Mesodermal cell (in vitro differentiated cells): ENCODE measurements around the gene ANKDD1A.

Experiments used
- H3K27ac ChIP-seq: 2 replicates; pipeline ENCODE4 v1.7.0; 2013; ENCODE audit warnings: mild to moderate bottlenecking, low read depth, low read length, moderate library complexity; ENCODE audit not compliant: severe bottlenecking
- H3K36me3 ChIP-seq: 2 replicates; pipeline ENCODE4 v1.7.1; 2013; ENCODE audit warnings: mild to moderate bottlenecking, low read length, moderate library complexity; ENCODE audit not compliant: control insufficient read depth, insufficient read depth
- H3K4me1 ChIP-seq: one replicate; pipeline ENCODE4 v1.7.1; 2013; ENCODE audit warnings: mild to moderate bottlenecking, low read length; ENCODE audit not compliant: insufficient read depth, control insufficient read depth, poor library complexity, severe bottlenecking
- H3K4me3 ChIP-seq: 2 replicates; pipeline ENCODE4 v1.7.0; 2013; ENCODE audit warnings: low read length, control low read depth, mild to moderate bottlenecking; ENCODE audit not compliant: insufficient read depth, poor library complexity, severe bottlenecking; ENCODE audit errors: extremely low read depth
- H3K9me3 ChIP-seq: 2 replicates; pipeline ENCODE4 v1.7.1; 2013; ENCODE audit warnings: mild to moderate bottlenecking, low read length, moderate library complexity; ENCODE audit not compliant: control insufficient read depth
- WGBS, 2 experiments: methylation state at CpG; one replicate each; pipeline ENCODE4 v1.1.5; 2013; ENCODE audit warnings: missing lambda C conversion rate in 2 of 2; ENCODE audit not compliant: insufficient coverage in 2 of 2; 5-methylcytosine and 5-hydroxymethylcytosine counted together

ANKDD1A gene

GRCh38 chr15:64970698-64971097, 59.0 kb downstream of the ANKDD1A start:
- Histone ChIP-seq H3K36me3 (peaks cover 82% of the 10 kb centered on the region), H3K4me3 (no peak overlapping the region), H3K4me1 (no peaks in the 10 kb centered on the region), H3K9me3 (no peaks in the 10 kb centered on the region), H3K27ac (no peak overlapping the region)
- 94 to 96% methylated on average over 3 to 6 of the region's 7 CpGs for WGBS, 2 experiments

- 80% methylated on average over 1 of the region's 5 CpGs; no CpG with 5 or more reads in 1 of the 2 experiments for WGBS, 2 experiments
- Histone ChIP-seq H3K9me3 (no peaks in the 10 kb centered on the region), H3K4me3 (no peak overlapping the region), H3K36me3 (peaks cover 81% of the 10 kb centered on the region), H3K27ac (no peak overlapping the region), H3K4me1 (no peaks in the 10 kb centered on the region)
Measured at GRCh38 chr15:64975390-64975789, 63.7 kb downstream of the ANKDD1A start.

DNA sequence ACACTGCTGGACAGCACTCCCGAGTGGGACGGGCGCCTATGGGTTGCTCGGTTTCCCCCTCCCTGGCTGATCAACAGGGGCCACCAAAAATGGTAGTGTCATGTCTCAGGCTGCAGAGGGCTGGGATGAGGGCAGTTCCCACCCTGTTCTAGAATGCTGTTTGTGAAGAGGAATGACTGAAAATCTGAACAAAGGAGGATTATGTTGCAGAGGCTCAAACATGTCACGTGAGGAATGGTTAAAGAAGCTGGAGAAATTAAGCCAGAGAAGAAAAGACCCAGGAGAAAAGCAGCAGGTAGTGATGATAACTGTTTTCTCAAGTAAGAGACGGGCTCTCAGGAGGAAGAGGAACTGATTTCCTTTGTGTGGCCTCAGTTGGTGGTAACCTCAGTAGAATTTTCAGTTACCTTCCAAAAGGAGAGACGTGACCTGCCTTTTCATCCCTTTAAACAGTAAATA, 67.6 kb downstream of the ANKDD1A start:
- no peak overlapping the region for H3K27ac ChIP-seq
- WGBS, 2 experiments: 55 to 65% methylated on average over 2 to 5 of the region's 7 CpGs
- H3K9me3 ChIP-seq: no peaks in the 10 kb centered on the region
- H3K4me3 ChIP-seq: no peak overlapping the region
- peaks cover 79% of the 10 kb centered on the region for H3K36me3 ChIP-seq
- no peaks in the 10 kb centered on the region for H3K4me1 ChIP-seq

DNA sequence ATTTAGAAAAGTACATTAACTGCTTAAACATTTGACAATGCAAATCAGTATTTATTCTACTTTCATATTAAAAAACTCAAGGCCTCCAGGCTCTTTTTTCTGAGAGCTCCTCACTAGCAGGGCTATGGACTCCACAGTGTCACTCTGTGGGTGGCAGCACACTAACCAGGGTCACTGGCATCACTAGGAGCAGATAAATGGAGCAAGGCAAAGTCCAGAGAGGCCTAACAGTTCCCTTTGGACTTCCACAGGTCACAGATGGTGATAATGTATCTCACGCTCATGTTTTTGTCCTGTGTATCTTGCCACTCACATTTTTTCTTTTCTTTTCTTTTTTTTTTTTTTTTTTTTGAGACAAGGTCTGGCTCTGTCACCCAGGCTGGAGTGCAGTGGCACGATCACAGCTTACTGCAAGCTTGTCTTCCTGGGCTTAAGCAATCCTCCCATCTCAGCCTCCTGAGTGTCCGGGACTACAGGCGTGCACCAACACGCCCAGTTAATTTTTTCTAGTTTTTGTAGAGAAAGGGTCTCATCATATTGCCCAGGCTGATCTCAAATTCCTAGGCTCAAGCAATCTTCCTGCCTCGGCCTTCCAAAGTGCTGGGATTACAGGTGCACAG, 70.2 kb downstream of the ANKDD1A start:
- Histone ChIP-seq H3K4me1 (peaks cover 7% of the 10 kb centered on the region), H3K27ac (no peak overlapping the region), H3K9me3 (no peaks in the 10 kb centered on the region), H3K4me3 (no peak overlapping the region), H3K36me3 (peaks cover 66% of the 10 kb centered on the region)
- 92 to 94% methylated on average over 2 to 3 of the region's 6 CpGs for WGBS, 2 experiments

DNA sequence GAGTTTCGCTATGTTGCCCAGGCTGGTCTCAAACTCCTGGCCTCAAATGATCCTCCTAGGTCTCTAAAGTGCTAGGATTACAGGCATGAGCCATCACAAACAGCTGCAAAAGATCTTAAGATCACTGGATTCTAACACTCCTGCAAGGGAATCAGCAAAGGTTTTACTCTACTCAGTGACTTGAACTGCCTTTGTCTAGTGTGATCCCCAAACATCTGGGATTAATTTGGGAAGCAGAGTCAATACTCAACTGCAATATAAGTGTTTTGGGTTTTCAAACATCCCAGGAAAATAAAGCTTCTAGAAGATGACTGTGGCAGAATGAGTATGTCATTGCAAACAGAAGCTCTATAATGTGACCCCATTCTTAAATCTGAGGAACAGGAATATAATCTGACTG, 70.8 kb downstream of the ANKDD1A start:
- H3K27ac ChIP-seq: no peak overlapping the region
- H3K4me3 ChIP-seq: no peak overlapping the region
- WGBS, 2 experiments: 88 to 100% methylated on average over 1 of the region's 1 CpG
- no peaks in the 10 kb centered on the region for H3K9me3 ChIP-seq
- H3K36me3 ChIP-seq: peaks cover 68% of the 10 kb centered on the region
- H3K4me1 ChIP-seq: peaks cover 7% of the 10 kb centered on the region

DNA sequence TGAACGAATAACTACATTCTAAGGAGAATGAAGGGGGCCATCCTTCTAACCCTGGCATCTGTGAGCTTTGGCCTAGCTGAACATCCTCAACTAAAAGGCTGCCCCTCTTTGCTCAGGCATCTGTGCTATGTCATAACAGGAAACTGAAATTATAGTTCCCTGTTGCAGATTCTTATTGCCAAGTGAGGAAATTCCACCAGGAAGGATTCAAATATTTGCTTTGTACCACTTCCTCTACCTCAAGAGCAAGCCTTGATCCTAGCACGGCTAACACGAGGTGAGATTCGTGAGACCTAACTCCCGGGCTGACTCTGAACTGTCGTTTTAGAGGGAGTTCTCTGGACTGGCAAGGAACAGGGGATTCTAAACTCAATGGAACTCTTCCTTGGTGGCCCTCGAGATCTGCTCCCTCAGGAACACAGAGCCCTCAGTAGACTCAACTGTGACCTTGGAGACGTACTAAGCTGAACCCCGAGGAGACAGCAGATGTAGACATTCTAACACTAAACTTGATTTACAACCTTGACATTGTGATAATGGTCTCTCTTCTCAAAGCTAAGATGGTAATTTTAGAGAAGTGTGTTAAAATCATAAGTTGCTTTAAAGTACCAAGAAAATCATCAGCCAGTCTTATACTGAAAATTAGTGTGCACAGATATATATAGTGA, 73.8 kb downstream of the ANKDD1A start:
- WGBS, 2 experiments: 92 to 96% methylated on average over 6 to 7 of the region's 9 CpGs
- no peak overlapping the region for H3K4me3 ChIP-seq
- peaks cover 7% of the 10 kb centered on the region for H3K4me1 ChIP-seq
- no peak overlapping the region for H3K27ac ChIP-seq
- no peaks in the 10 kb centered on the region for H3K9me3 ChIP-seq
- H3K36me3 ChIP-seq: peaks cover 43% of the 10 kb centered on the region

- Histone ChIP-seq H3K4me1 (peaks cover 7% of the 10 kb centered on the region), H3K9me3 (no peaks in the 10 kb centered on the region), H3K36me3 (peaks cover 31% of the 10 kb centered on the region), H3K4me3 (no peak overlapping the region), H3K27ac (no peak overlapping the region)
- 92% methylated on average over 2 of the region's 3 CpGs; no CpG with 5 or more reads in 1 of the 2 experiments for WGBS, 2 experiments
Measured at GRCh38 chr15:64987136-64987535, 75.4 kb downstream of the ANKDD1A start.

- Histone ChIP-seq H3K9me3 (no peaks in the 10 kb centered on the region), H3K4me3 (peak within 1 kb of the TSS; percentile 82), H3K36me3 (peaks cover 11% of the 10 kb centered on the region), H3K27ac (peak within 1 kb of the TSS; percentile 91), H3K4me1 (peaks cover 7% of the 10 kb centered on the region)
- 1% methylated on average over 32 to 37 of the region's 75 CpGs for WGBS, 2 experiments
Measured at GRCh38 chr15:64989416-64990167, 77.9 kb downstream of the ANKDD1A start, which contains the start of gene SPG21. SPG21 (minus strand) TSS chr15:64989914; CDS start chr15:64983569, 6,345 bp downstream.

GRCh38 chr15:64990168-64990470, 78.4 kb downstream of the ANKDD1A start:
- 8 to 9% methylated on average over 3 to 5 of the region's 9 CpGs for WGBS, 2 experiments
- peak overlapping the region; percentile 68 for H3K27ac ChIP-seq

DNA sequence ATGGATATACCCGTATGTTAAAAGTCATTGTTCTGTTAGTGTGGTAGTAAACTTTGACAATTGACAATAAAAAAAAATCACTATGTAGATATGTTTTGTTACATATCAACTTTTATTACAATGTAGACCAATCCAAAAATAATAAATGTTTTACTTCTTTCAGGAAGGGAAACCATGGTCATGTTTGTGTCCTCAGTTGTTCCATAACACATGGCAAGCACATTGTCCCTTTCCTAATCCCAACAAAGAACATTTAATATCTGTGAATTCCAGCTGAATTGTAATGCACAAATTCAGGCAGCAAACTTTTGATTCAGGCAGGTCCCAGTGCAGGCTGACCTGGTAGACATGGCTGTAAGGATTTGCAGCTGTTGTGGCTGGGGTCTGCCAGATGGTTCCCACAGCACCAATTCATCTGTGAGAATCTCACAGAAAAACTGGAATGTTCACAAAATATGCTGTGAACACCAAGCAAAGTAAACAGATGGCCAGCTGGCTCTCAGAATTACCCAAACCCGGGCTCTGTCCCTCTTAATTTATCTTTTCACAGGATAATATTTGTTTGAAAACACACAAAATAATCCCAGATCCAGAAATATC, 79.9 kb downstream of the ANKDD1A start:
- H3K9me3 ChIP-seq: no peaks in the 10 kb centered on the region
- no peaks in the 10 kb centered on the region for H3K4me1 ChIP-seq
- H3K4me3 ChIP-seq: no peak overlapping the region
- H3K36me3 ChIP-seq: peaks cover 8% of the 10 kb centered on the region
- H3K27ac ChIP-seq: no peak overlapping the region
- WGBS, 2 experiments: 83% methylated on average over 1 of the region's 2 CpGs; no CpG with 5 or more reads in 1 of the 2 experiments

More at GRCh38 chr15:64990168-64990470, 78.4 kb downstream of the ANKDD1A start:
- peaks cover 6% of the 10 kb centered on the region for H3K4me1 ChIP-seq
- H3K9me3 ChIP-seq: no peaks in the 10 kb centered on the region
- peak overlapping the region; percentile 82 for H3K4me3 ChIP-seq
- H3K36me3 ChIP-seq: peaks cover 11% of the 10 kb centered on the region
